ENCODE measurements around the gene RCAN2. TPM values are rescaled to one million over a fixed set of nuclear protein-coding genes. Genes with fewer than 3 reads are reported as not detected.

Gene RCAN2
- total RNA-seq, 4 donors from 2014 or later: 46.9 to 289 (median 171) TPM

DNA sequence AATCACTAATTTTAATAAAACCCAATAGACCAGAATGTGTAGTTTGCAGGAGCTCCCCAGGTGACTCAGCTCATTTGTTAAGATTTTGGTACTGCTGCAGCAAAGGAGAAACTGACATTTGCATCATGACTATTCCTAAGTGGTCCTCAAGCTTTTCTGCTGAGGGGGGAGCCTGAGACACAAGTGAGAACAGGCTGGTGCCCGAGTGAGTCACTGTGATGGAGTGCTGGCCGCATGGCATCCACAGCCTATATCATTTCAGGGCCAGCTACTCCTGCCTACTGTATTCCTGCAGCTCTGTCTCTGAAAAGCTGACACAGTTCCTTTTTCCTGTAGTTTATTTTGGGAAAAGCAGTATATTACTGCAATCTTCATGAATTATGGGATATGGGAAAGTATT lies 206.8 kb downstream of the RCAN2 start:
- no peak for ATAC-seq
- H3K4me3 ChIP-seq: no peak overlapping the region
- peaks cover 0 to 26% (median 0%) of the 10 kb centered on the region in 3 donors for H3K4me1 ChIP-seq
- H3K9me3 ChIP-seq: no peaks in the 10 kb centered on the region
- H3K36me3 ChIP-seq: no peaks in the 10 kb centered on the region
- no peaks in the 10 kb centered on the region for H3K27me3 ChIP-seq
- no peak overlapping the region for H3K27ac ChIP-seq
- TF ChIP-seq EP300 (IDR thresholded peaks at IDR 0.05) (no peak), POLR2A (IDR thresholded peaks at IDR 0.05) (no peak), POLR2AphosphoS5 (IDR thresholded peaks at IDR 0.05) (no peak)
- TF ChIP-seq, protein P1, sequence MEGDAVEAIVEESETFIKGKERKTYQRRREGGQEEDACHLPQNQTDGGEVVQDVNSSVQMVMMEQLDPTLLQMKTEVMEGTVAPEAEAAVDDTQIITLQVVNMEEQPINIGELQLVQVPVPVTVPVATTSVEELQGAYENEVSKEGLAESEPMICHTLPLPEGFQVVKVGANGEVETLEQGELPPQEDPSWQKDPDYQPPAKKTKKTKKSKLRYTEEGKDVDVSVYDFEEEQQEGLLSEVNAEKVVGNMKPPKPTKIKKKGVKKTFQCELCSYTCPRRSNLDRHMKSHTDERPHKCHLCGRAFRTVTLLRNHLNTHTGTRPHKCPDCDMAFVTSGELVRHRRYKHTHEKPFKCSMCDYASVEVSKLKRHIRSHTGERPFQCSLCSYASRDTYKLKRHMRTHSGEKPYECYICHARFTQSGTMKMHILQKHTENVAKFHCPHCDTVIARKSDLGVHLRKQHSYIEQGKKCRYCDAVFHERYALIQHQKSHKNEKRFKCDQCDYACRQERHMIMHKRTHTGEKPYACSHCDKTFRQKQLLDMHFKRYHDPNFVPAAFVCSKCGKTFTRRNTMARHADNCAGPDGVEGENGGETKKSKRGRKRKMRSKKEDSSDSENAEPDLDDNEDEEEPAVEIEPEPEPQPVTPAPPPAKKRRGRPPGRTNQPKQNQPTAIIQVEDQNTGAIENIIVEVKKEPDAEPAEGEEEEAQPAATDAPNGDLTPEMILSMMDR (IDR thresholded peaks at IDR 0.05): no peak
- 56 to 83% methylated on average over 1 to 2 of the region's 2 CpGs for WGBS, 2 donors (ENCODE audit: low coverage in 1 of 2)

DNA sequence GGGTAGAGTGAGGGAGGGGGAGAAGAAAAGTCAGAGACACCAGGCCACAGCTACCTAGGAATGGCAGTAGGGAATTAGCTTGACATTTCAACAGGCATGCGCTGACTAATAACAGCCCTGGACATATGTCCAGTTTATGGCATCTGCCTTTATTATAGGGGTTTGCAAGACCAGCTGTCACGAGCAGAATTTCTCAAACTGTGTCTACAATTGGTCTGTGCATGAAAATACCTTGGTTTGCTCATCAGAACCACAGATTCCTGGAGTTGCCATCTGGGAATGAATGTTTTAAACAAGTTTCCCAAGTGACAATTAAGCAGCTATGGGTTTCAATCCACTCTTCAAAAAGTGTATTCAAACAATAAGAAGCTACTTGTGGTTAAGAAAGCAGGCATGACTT lies 210.1 kb downstream of the RCAN2 start:
- Histone ChIP-seq H3K4me1 (peaks cover 0 to 11% (median 0%) of the 10 kb centered on the region in 3 donors), H3K4me3 (no peak overlapping the region), H3K27ac (no peak overlapping the region), H3K36me3 (no peaks in the 10 kb centered on the region), H3K9me3 (no peaks in the 10 kb centered on the region), H3K27me3 (no peaks in the 10 kb centered on the region)
- no peak for ATAC-seq
- 100% methylated on average over 2 of the region's 2 CpGs; no CpG with 5 or more reads in 1 of the 2 donors for WGBS, 2 donors (ENCODE audit: low coverage in 1 of 2)
- TF ChIP-seq POLR2A (IDR thresholded peaks at IDR 0.05): no peak
- TF ChIP-seq, protein P1 (IDR thresholded peaks at IDR 0.05): no peak
- no peak for TF ChIP-seq EP300 (IDR thresholded peaks at IDR 0.05)
- TF ChIP-seq POLR2AphosphoS5 (IDR thresholded peaks at IDR 0.05): no peak

DNA sequence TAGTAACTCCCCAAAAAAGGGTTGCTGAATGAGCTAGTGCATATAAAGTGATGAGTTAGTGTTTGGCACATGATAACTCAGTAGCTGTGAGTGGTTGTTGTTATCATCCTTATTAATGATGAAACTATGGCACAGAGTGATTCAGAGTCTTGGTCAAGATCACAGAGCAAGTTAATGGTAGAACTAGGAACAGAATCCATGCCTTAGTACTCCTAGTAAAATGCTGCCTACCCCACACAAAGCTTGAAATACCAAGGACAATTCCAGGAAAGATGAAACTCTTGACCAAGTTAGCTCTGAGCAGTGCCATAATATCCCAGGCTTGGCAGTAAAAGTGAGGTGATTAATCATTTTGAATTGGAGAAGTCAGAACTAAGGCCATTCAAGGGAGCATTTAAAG lies 211.4 kb downstream of the RCAN2 start:
- H3K27ac ChIP-seq: no peak overlapping the region
- H3K4me3 ChIP-seq: no peak overlapping the region
- H3K9me3 ChIP-seq: no peaks in the 10 kb centered on the region
- peaks cover 0 to 11% (median 0%) of the 10 kb centered on the region in 3 donors for H3K4me1 ChIP-seq
- TF ChIP-seq EP300 (IDR thresholded peaks at IDR 0.05) (no peak), POLR2A (IDR thresholded peaks at IDR 0.05) (no peak), POLR2AphosphoS5 (IDR thresholded peaks at IDR 0.05) (no peak)
- TF ChIP-seq, protein P1 (IDR thresholded peaks at IDR 0.05): no peak
- H3K27me3 ChIP-seq: no peaks in the 10 kb centered on the region
- no peaks in the 10 kb centered on the region for H3K36me3 ChIP-seq
- ATAC-seq: no peak

DNA sequence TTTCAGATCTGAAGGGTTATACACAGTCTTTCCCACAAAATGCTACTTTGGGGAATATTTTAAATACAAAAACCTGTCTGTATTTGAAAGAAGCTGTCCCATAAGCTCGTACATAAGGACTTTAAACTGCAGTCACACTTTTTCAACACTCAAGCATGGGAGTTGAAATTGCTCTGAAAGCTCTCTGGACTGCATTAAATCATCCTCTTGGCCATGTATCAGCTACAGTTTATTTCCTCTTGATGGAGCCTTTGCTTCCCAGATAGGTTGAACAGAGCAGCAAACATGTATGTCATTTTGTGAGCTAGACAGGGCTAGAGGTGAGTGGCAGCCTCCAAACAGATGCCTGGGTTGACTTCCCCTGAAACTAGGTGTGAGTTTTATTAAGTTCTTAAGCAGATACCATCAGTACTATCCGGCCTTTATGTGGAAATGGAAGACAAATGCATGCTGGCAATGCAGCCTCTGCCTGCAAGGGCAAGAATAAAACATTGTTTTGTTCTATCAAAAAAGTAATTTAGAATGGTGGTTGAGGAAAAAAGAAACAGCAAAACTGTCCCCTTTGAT lies 214.6 kb downstream of the RCAN2 start:
- 47 to 70% methylated on average over 2 of the region's 2 CpGs for WGBS, 2 donors (ENCODE audit: low coverage in 1 of 2)
- no peak overlapping the region for H3K27ac ChIP-seq
- no peaks in the 10 kb centered on the region for H3K36me3 ChIP-seq
- no peaks in the 10 kb centered on the region for H3K27me3 ChIP-seq
- ATAC-seq: no peak
- H3K4me1 ChIP-seq: peaks cover 0 to 23% (median 0%) of the 10 kb centered on the region in 3 donors
- TF ChIP-seq POLR2A (IDR thresholded peaks at IDR 0.05): no peak
- no peak for TF ChIP-seq POLR2AphosphoS5 (IDR thresholded peaks at IDR 0.05)
- TF ChIP-seq, protein P1 (IDR thresholded peaks at IDR 0.05): no peak
- no peak for TF ChIP-seq EP300 (IDR thresholded peaks at IDR 0.05)
- H3K4me3 ChIP-seq: no peak overlapping the region
- H3K9me3 ChIP-seq: no peaks in the 10 kb centered on the region

DNA sequence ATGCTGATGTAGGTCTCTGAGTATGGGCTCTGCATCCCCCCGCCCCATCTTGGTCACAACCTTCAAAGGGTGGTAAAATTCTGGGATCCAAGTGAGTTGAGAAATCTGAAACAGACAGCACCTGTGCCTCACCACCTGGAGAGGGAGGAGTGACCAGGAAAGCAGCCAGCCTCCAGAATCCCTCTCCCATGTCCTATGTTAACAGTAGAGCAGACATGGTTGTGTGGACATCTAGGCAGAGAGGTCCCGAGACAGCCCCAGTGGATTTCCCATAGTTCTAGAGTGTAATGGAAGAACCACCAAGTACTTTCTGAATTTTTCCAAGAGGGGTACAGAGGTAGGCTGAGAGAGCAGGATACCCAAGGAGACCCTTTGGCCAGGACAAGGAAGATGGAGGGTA lies 216.7 kb downstream of the RCAN2 start:
- no peak overlapping the region for H3K27ac ChIP-seq
- no peaks in the 10 kb centered on the region for H3K27me3 ChIP-seq
- 80 to 100% methylated on average over 2 of the region's 2 CpGs for WGBS, 2 donors (ENCODE audit: low coverage in 1 of 2)
- no peak overlapping the region for H3K4me3 ChIP-seq
- no peak for ATAC-seq
- TF ChIP-seq EP300 (IDR thresholded peaks at IDR 0.05) (no peak), POLR2AphosphoS5 (IDR thresholded peaks at IDR 0.05) (no peak), POLR2A (IDR thresholded peaks at IDR 0.05) (no peak)
- TF ChIP-seq, protein P1 (IDR thresholded peaks at IDR 0.05): no peak
- H3K4me1 ChIP-seq: peaks cover 0 to 19% (median 0%) of the 10 kb centered on the region in 3 donors
- no peaks in the 10 kb centered on the region for H3K36me3 ChIP-seq
- no peaks in the 10 kb centered on the region for H3K9me3 ChIP-seq

Measured in gastroesophageal sphincter (tissue), 4 donors.